Kidney epithelial cell (primary cell): ENCODE results near the gene NOMO2. TPM values are rescaled to one million over a fixed set of nuclear protein-coding genes. Genes with fewer than 3 reads are reported as not detected.
"Not testable (repeated sequence)": the region's sequence is repeated elsewhere in the genome, so short reads cannot be mapped to it uniquely, and the experiment has no call there.

Source experiments
- DNase-seq: peaks from one replicate; pipeline ENCODE4 v3.0.0-alpha.2; 2010; ENCODE audit warnings: low read depth
- H3K27me3 ChIP-seq: 2 replicates; pipeline ENCODE4 v1.6.0; 2011; ENCODE audit warnings: low read length; ENCODE audit not compliant: control insufficient read depth, insufficient read depth
- H3K36me3 ChIP-seq: 2 replicates; pipeline ENCODE4 v1.5.1; 2011; ENCODE audit warnings: low read length; ENCODE audit not compliant: control insufficient read depth, insufficient read depth
- H3K4me3 ChIP-seq: 2 replicates; pipeline ENCODE4 v1.5.1; 2011; ENCODE audit warnings: low read depth, mild to moderate bottlenecking, control low read depth, low read length
- CTCF ChIP-seq: IDR thresholded peaks from 2 replicates; pipeline ENCODE4 v1.5.1; 2011; ENCODE audit warnings: mild to moderate bottlenecking, moderate library complexity, low read length, control low read depth, inconsistent platforms; ENCODE audit not compliant: insufficient read depth, poor library complexity, severe bottlenecking
- total RNA-seq: library from RNA; depleted of rRNA; stranded (reverse); fragments of >200 nt; gene quantifications from 2 replicates; pipeline ENCODE4 v1.2.3, GENCODE V29; 2015

The NOMO2 gene
- total RNA-seq, 1 donor from 2014 or later = 137 TPM

- peak; percentile 9 for TF ChIP-seq CTCF
- H3K4me3 ChIP-seq, H3K36me3 ChIP-seq, DNase-seq, H3K27me3 ChIP-seq: not testable (repeated sequence)
Measured at GRCh38 chr16:18591908-18592307, 30.0 kb upstream of the NOMO2 start.

- H3K27me3 ChIP-seq, H3K36me3 ChIP-seq, DNase-seq, H3K4me3 ChIP-seq: not testable (repeated sequence)
Measured at GRCh38 chr16:18591441-18591840, 29.5 kb upstream of the NOMO2 start.

GRCh38 chr16:18589806-18590205, 27.9 kb upstream of the NOMO2 start:
- H3K27me3 ChIP-seq, H3K4me3 ChIP-seq, DNase-seq: not testable (repeated sequence)

GRCh38 chr16:18586560-18587540, 25.0 kb upstream of the NOMO2 start:
- not testable (repeated sequence) for DNase-seq, H3K36me3 ChIP-seq, H3K4me3 ChIP-seq, H3K27me3 ChIP-seq

More at GRCh38 chr16:18589806-18590205, 27.9 kb upstream of the NOMO2 start:
- not testable (repeated sequence) for H3K36me3 ChIP-seq

GRCh38 chr16:18585789-18586188, 23.9 kb upstream of the NOMO2 start:
- H3K27me3 ChIP-seq, H3K4me3 ChIP-seq, DNase-seq, H3K36me3 ChIP-seq: not testable (repeated sequence)

GRCh38 chr16:18582902-18583301, 21.0 kb upstream of the NOMO2 start:
- Histone ChIP-seq H3K36me3 (no peaks in the 10 kb centered on the region), H3K4me3 (no peak overlapping the region), H3K27me3 (no peaks in the 10 kb centered on the region)
- no peak for DNase-seq
- TF ChIP-seq CTCF = no peak

- DNase-seq, H3K36me3 ChIP-seq, H3K27me3 ChIP-seq, H3K4me3 ChIP-seq: not testable (repeated sequence)
Measured at GRCh38 chr16:18580396-18580795, 18.5 kb upstream of the NOMO2 start.

- H3K4me3 ChIP-seq = not testable (repeated sequence)
Measured at GRCh38 chr16:18579261-18579660, 17.4 kb upstream of the NOMO2 start.

GRCh38 chr16:18577942-18578341, 16.0 kb upstream of the NOMO2 start:
- not testable (repeated sequence) for H3K4me3 ChIP-seq, DNase-seq, H3K27me3 ChIP-seq, H3K36me3 ChIP-seq

More at GRCh38 chr16:18579261-18579660, 17.4 kb upstream of the NOMO2 start:
- DNase-seq, H3K36me3 ChIP-seq, H3K27me3 ChIP-seq: not testable (repeated sequence)

GRCh38 chr16:18575945-18576344, 14.0 kb upstream of the NOMO2 start:
- not testable (repeated sequence) for H3K27me3 ChIP-seq, DNase-seq, H3K36me3 ChIP-seq, H3K4me3 ChIP-seq

- not testable (repeated sequence) for H3K27me3 ChIP-seq, H3K4me3 ChIP-seq, H3K36me3 ChIP-seq, DNase-seq
Measured at GRCh38 chr16:18575298-18575917, 13.5 kb upstream of the NOMO2 start.

GRCh38 chr16:18573887-18574286, 12.0 kb upstream of the NOMO2 start:
- not testable (repeated sequence) for H3K27me3 ChIP-seq, H3K4me3 ChIP-seq, DNase-seq, H3K36me3 ChIP-seq
